ENCODE results near the gene COLGALT1.
A peak's percentile ranks its signal among the peaks of the same experiment; 100 is the strongest.

Gene COLGALT1

GRCh38 chr19:17525141-17525540, 30.3 kb upstream of the COLGALT1 start:
- Histone ChIP-seq H3K9ac (ENCODE audit: insufficient read length, low read depth) (no peak overlapping the region), H3K36me3 (ENCODE audit: insufficient read depth, insufficient read length, low read length) (peaks cover 7% of the 10 kb centered on the region), H3K4me1 (ENCODE audit: insufficient read depth, insufficient read length) (peaks cover 7% of the 10 kb centered on the region), H3K4me3 (ENCODE audit: insufficient read length, low read depth) (no peak overlapping the region), H3K27me3 (ENCODE audit: insufficient read depth, insufficient read length) (no peaks in the 10 kb centered on the region), H3K9me3 (ENCODE audit: insufficient read depth, low read length) (no peaks in the 10 kb centered on the region)
- TF ChIP-seq SUZ12 (IDR thresholded peaks at IDR 0.05; ENCODE audit: extremely low read depth, insufficient read depth, insufficient read length) (no peak), YY1 (IDR thresholded peaks at IDR 0.05; ENCODE audit: insufficient read depth, insufficient read length) (no peak), ZNF274 (IDR thresholded peaks at IDR 0.05; ENCODE audit: low read depth, low read length) (no peak)
- DNase-seq (ENCODE audit: low read depth, low spot score) = no peak

- Histone ChIP-seq H3K4me3 (ENCODE audit: insufficient read length, low read depth) (no peak overlapping the region), H3K4me1 (ENCODE audit: insufficient read depth, insufficient read length) (peaks cover 12% of the 10 kb centered on the region), H3K9ac (ENCODE audit: insufficient read length, low read depth) (no peak overlapping the region), H3K27me3 (ENCODE audit: insufficient read depth, insufficient read length) (no peaks in the 10 kb centered on the region), H3K9me3 (ENCODE audit: insufficient read depth, low read length) (no peaks in the 10 kb centered on the region), H3K36me3 (ENCODE audit: insufficient read depth, insufficient read length, low read length) (no peaks in the 10 kb centered on the region)
- no peak for DNase-seq (ENCODE audit: low read depth, low spot score)
- TF ChIP-seq SUZ12 (IDR thresholded peaks at IDR 0.05; ENCODE audit: extremely low read depth, insufficient read depth, insufficient read length) (no peak), YY1 (IDR thresholded peaks at IDR 0.05; ENCODE audit: insufficient read depth, insufficient read length) (no peak), ZNF274 (IDR thresholded peaks at IDR 0.05; ENCODE audit: low read depth, low read length) (no peak)
Measured at GRCh38 chr19:17526922-17527321, 28.5 kb upstream of the COLGALT1 start.

GRCh38 chr19:17527326-17527725, 28.1 kb upstream of the COLGALT1 start:
- peaks cover 15% of the 10 kb centered on the region for H3K4me1 ChIP-seq (ENCODE audit: insufficient read depth, insufficient read length)

GRCh38 chr19:17528610-17529009, 26.8 kb upstream of the COLGALT1 start:
- Histone ChIP-seq H3K4me1 (ENCODE audit: insufficient read depth, insufficient read length) (peaks cover 11% of the 10 kb centered on the region), H3K9me3 (ENCODE audit: insufficient read depth, low read length) (no peaks in the 10 kb centered on the region), H3K4me3 (ENCODE audit: insufficient read length, low read depth) (no peak overlapping the region), H3K27me3 (ENCODE audit: insufficient read depth, insufficient read length) (no peaks in the 10 kb centered on the region), H3K36me3 (ENCODE audit: insufficient read depth, insufficient read length, low read length) (no peaks in the 10 kb centered on the region), H3K9ac (ENCODE audit: insufficient read length, low read depth) (no peak overlapping the region)
- no peak for TF ChIP-seq ZNF274 (IDR thresholded peaks at IDR 0.05; ENCODE audit: low read depth, low read length)
- no peak for TF ChIP-seq YY1 (IDR thresholded peaks at IDR 0.05; ENCODE audit: insufficient read depth, insufficient read length)
- TF ChIP-seq SUZ12 (IDR thresholded peaks at IDR 0.05; ENCODE audit: extremely low read depth, insufficient read depth, insufficient read length) = no peak
- no peak for DNase-seq (ENCODE audit: low read depth, low spot score)

More at GRCh38 chr19:17527326-17527725, 28.1 kb upstream of the COLGALT1 start:
- TF ChIP-seq YY1 (IDR thresholded peaks at IDR 0.05; ENCODE audit: insufficient read depth, insufficient read length) (no peak), ZNF274 (IDR thresholded peaks at IDR 0.05; ENCODE audit: low read depth, low read length) (no peak), SUZ12 (IDR thresholded peaks at IDR 0.05; ENCODE audit: extremely low read depth, insufficient read depth, insufficient read length) (no peak)
- Histone ChIP-seq H3K4me3 (ENCODE audit: insufficient read length, low read depth) (no peak overlapping the region), H3K36me3 (ENCODE audit: insufficient read depth, insufficient read length, low read length) (no peaks in the 10 kb centered on the region), H3K9ac (ENCODE audit: insufficient read length, low read depth) (no peak overlapping the region), H3K27me3 (ENCODE audit: insufficient read depth, insufficient read length) (no peaks in the 10 kb centered on the region), H3K9me3 (ENCODE audit: insufficient read depth, low read length) (no peaks in the 10 kb centered on the region)
- no peak for DNase-seq (ENCODE audit: low read depth, low spot score)

- Histone ChIP-seq H3K9me3 (ENCODE audit: insufficient read depth, low read length) (no peaks in the 10 kb centered on the region), H3K27me3 (ENCODE audit: insufficient read depth, insufficient read length) (no peaks in the 10 kb centered on the region), H3K9ac (ENCODE audit: insufficient read length, low read depth) (no peak overlapping the region), H3K4me3 (ENCODE audit: insufficient read length, low read depth) (no peak overlapping the region), H3K4me1 (ENCODE audit: insufficient read depth, insufficient read length) (peaks cover 12% of the 10 kb centered on the region), H3K36me3 (ENCODE audit: insufficient read depth, insufficient read length, low read length) (no peaks in the 10 kb centered on the region)
- DNase-seq (ENCODE audit: low read depth, low spot score) = no peak
- TF ChIP-seq SUZ12 (IDR thresholded peaks at IDR 0.05; ENCODE audit: extremely low read depth, insufficient read depth, insufficient read length) (no peak), YY1 (IDR thresholded peaks at IDR 0.05; ENCODE audit: insufficient read depth, insufficient read length) (no peak), ZNF274 (IDR thresholded peaks at IDR 0.05; ENCODE audit: low read depth, low read length) (no peak)
Measured at GRCh38 chr19:17529239-17530158, 25.9 kb upstream of the COLGALT1 start.

GRCh38 chr19:17530586-17530985, 24.9 kb upstream of the COLGALT1 start:
- Histone ChIP-seq H3K9ac (ENCODE audit: insufficient read length, low read depth) (peak overlapping the region; percentile 61), H3K9me3 (ENCODE audit: insufficient read depth, low read length) (no peaks in the 10 kb centered on the region), H3K4me1 (ENCODE audit: insufficient read depth, insufficient read length) (peaks cover 12% of the 10 kb centered on the region), H3K4me3 (ENCODE audit: insufficient read length, low read depth) (no peak overlapping the region), H3K27me3 (ENCODE audit: insufficient read depth, insufficient read length) (no peaks in the 10 kb centered on the region), H3K36me3 (ENCODE audit: insufficient read depth, insufficient read length, low read length) (no peaks in the 10 kb centered on the region)
- TF ChIP-seq SUZ12 (IDR thresholded peaks at IDR 0.05; ENCODE audit: extremely low read depth, insufficient read depth, insufficient read length) = no peak
- no peak for TF ChIP-seq ZNF274 (IDR thresholded peaks at IDR 0.05; ENCODE audit: low read depth, low read length)
- TF ChIP-seq YY1 (IDR thresholded peaks at IDR 0.05; ENCODE audit: insufficient read depth, insufficient read length) = no peak
- DNase-seq (ENCODE audit: low read depth, low spot score) = no peak

GRCh38 chr19:17532116-17532515, 23.3 kb upstream of the COLGALT1 start:
- no peak for DNase-seq (ENCODE audit: low read depth, low spot score)
- H3K4me1 ChIP-seq (ENCODE audit: insufficient read depth, insufficient read length) = peaks cover 12% of the 10 kb centered on the region
- H3K9me3 ChIP-seq (ENCODE audit: insufficient read depth, low read length) = no peaks in the 10 kb centered on the region
- peak overlapping the region; percentile 1 for H3K9ac ChIP-seq (ENCODE audit: insufficient read length, low read depth)
- TF ChIP-seq SUZ12 (IDR thresholded peaks at IDR 0.05; ENCODE audit: extremely low read depth, insufficient read depth, insufficient read length) = no peak
- TF ChIP-seq ZNF274 (IDR thresholded peaks at IDR 0.05; ENCODE audit: low read depth, low read length) = no peak
- no peak for TF ChIP-seq YY1 (IDR thresholded peaks at IDR 0.05; ENCODE audit: insufficient read depth, insufficient read length)
- H3K4me3 ChIP-seq (ENCODE audit: insufficient read length, low read depth) = no peak overlapping the region
- no peaks in the 10 kb centered on the region for H3K27me3 ChIP-seq (ENCODE audit: insufficient read depth, insufficient read length)
- H3K36me3 ChIP-seq (ENCODE audit: insufficient read depth, insufficient read length, low read length) = no peaks in the 10 kb centered on the region

Data from NT2/D1 (cell line).